ENCODE results near the gene BMI1.
"Not testable (repeated sequence)": the region's sequence is repeated elsewhere in the genome, so short reads cannot be mapped to it uniquely, and the experiment has no call there.

The BMI1 gene

DNA sequence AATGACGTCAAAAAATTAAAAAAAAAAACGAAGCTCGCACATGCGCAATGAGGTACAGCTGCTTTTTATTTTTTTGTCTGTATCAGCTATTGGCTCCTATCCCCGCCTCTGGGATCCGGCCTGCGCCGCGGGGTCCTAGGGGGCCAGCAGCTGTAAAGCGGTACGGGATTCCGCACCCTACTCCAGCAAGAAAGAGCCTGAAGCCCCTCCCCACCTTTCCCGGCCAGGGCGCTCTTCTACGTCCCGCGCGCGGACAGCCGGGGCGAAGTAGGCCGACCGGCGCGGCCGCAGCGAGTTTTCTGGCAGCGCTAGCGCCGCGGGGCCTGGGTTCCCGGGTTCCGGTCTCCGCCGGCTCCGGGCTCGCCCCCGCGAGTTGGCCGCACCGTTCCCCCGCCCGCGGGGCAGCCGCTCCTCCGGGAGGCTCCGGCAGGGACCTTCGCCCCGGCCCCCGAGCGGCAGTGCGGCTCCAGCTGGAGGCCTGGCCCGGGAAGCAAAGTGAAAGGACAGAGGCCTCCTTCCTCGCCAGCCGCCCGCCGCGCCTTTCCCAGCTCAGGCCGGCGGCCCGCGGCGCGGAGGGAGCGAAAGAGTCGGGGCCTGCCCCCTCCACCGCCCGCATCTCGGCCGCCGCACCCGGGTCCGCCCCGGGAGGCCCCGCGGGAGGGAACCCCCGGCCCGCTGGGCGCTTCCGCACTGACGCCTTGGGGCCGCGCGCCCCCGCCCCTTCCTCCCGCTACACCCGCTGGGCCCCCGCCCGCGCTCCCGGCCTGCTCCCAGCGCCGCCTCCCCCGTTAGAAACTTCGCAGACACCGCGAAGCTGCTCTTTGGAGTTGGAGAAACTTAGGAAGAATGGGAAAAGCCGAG, 19.7 kb downstream of the BMI1 start:
- peak; percentile 80 for DNase-seq

DNA sequence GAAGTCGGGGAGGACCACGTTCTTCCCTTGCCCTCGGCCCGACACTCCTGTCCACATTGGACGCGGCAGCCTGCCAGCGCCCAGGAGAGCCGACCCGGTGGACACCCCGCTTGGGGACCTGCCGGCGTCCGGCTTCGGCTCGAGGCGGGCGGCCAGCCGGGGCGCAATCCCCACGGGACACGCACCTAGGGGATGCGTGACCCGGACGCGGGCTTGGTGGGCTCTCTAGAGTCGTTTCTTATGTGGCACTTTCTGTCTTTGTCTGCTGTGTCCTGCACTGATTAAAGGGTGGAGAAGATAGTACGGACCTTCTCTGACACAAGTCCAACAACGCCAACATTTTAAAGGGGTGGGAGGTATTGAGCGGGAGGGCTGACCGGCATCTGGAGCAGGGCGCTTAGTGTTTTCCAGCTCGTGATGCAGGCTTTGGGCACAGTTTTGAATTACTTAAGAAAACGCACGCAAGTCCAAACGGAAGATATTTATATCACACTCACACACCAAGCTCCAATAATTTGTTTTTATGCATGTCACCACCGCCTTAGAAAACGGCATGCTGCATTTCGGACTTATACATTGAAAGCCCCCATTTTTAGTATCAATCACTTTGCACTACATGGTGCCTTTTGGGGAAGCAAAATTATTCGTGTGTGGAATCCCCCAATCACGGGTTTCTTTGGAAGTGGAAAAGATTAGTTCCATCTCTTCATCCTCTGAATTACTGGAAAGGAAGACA, 20.5 kb downstream of the BMI1 start:
- DNase-seq = no peak

DNA sequence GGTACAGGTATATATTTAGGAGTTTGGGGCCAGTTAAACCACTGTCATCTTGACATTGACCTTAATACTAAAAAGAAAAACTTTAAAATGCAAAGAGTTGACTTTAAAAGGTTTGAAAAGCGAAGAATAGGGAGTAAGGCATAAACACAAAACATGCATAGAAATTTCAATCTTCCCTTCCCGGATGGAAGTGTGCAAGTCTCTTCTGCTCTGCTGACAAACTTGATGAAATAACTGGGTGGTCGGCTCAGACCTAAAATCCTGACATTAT, 21.0 kb downstream of the BMI1 start:
- DNase-seq = no peak

DNA sequence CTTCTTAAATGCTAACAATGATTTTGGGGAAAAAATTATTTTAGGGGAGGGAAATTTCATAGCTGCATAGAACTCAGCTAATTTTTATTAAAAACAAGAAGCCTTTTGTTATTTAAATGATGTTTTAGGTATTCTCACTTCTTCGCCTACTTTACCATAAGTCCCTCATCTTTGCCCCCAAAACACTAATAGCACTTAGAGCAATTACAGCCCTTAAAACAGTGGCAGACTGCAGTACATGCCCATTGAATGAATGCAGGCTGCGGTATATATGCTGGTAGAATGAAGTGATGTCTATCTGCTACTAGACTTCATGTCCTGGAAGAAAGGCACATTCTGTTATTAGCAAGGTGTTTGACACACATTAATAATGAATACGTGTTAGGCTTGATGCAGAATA, 21.5 kb downstream of the BMI1 start:
- no peak for DNase-seq

DNA sequence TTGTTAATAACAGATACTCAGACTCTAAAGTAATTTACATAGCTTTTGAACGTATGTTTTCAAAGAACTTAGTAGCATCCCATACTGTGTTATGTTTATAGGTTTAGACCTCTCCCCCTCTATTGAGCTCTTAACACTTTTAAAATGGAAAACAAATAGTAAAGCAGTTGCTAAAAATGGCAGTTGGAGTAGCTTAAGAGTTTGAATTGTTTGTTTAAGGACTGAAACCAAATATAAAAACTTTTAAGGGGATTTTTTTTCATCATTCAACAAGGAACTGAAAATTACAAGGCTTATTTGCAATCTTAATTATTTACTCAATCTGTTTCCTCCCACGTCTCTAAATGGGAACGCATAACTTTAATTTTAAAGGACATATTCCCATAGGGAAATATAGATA, 22.8 kb downstream of the BMI1 start:
- no peak for DNase-seq

DNA sequence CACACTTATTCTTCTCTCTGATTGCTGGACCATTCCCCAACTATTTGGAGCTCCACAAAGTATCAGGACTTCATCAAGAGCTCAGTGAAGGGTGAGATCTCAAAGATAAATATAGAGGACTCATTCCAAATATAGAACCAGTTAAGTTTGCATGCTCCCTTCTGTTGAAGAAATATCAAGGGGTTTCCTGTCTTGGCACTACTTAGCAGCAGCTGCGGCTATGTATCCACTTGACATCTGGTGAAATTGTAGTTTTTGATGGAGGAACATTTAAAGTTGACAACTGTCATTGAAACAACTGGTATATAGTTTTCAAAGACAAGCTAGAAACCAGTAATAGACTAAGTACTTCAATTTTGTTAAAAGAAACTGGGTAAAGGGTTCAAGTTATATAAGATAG, 23.4 kb downstream of the BMI1 start:
- DNase-seq = no peak

DNA sequence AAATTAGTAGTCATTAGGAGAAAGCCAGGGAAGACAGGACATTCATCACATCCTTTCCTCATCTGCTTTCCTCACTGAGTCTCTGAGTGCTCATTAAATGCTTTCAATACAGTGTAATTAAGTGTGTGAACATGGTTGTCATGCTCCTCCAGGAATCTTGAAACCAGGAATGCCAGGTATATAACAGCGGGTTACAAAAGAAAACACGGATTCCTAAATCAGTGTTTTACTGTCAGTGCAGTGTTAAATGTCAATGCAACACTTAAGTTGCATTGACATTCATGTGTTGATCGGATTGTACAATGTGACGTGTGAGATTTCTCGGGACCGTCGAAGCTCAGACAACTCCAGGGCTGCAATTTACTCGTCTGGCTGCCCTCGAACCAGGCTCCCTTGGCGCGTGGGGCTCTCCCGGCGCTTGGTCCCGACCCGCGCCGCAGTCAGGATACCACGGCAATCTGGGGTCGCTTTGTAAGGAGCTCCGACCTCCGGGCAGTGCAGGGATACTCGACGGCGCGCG, 23.9 kb downstream of the BMI1 start:
- DNase-seq = no peak

DNA sequence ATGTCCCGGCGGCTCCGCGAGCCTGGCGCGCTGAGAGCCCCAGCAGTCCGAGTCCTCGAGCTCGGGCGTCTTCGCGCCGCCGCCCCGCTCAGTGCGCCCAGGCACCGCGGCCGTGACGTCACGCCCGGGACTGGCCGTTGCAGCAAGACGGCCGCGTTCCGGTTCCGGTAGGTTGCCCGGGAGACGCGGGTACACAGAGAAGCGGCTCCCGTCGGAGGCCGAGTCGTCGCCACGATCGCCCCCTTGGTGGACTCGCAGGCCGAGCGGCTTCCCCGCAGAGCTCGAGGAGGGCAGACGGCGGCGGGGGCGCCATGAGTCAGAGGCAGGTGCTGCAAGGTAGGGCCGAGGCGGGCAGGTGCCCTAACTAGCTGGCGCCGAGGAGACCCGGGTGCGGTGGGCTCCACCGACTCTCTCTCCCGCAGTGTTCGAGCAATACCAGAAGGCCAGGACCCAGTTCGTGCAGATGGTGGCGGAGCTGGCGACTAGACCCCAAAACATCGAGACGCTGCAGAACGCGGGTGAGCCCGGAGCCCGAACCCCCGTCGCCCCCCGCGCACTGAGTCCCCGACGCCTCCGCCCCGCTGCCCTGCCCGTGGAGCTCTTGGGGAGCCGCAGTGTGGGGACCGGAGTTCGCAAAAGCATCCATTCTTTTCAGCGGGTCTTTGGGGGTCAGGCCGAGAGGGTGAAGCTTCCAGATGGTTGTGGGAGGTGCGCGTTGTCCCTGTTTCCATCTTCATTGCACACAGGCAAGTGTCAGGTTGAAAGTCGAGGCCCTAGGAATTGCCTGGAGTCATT, 24.6 kb downstream of the BMI1 start, which contains the start of gene SPAG6:
Gene SPAG6 (plus strand): TSS at position 196 of the 795 bp plus-strand sequence. CDS start 116 bp downstream, at position 312.
- DNase-seq = peak; percentile 70

DNA sequence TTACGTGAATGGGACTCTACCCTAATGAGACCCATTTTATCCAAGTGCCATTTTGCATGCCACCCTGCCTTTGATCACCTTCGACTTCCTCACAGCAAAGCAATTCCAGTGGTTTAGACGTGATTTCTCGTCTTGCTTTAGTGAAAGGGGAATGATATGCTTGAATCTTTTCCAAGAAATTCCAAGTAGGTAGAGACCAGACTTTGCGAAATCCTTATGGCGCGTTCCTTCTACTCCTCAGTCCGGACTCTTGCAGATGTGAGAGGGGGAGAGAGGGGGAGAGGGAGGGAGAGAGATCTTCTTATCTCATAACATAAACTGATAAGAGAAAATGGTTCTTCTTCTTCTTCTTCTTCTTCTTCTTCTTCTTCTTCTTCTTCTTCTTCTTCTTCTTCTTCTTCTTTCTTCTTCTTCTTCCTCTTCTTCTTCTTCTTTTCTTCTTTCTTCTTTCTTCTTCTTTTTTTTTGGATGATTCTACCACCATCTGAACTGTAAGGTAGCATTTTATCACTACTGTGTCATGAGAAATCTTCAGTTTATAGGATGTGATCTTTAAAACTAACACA, 25.3 kb downstream of the BMI1 start:
- DNase-seq = no peak

DNA sequence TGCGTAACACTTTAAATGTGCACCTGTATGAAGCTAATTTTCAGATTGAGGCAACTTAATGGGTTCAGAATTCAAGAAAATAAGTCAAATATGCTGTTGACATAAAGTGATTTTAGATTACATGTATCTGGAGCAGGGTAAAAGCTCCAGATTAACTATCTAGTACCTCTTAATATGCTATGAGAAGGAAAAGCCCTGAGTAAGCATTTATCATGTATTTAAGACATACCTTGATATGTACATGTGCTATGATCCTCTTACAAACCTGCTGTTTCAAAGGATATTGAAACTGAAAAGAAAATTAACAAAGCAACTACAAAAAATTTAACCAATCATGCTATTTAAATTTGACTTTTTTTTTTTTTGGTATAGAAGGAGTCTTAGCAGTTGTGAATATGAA, 28.9 kb downstream of the BMI1 start:
- no peak for DNase-seq

DNA sequence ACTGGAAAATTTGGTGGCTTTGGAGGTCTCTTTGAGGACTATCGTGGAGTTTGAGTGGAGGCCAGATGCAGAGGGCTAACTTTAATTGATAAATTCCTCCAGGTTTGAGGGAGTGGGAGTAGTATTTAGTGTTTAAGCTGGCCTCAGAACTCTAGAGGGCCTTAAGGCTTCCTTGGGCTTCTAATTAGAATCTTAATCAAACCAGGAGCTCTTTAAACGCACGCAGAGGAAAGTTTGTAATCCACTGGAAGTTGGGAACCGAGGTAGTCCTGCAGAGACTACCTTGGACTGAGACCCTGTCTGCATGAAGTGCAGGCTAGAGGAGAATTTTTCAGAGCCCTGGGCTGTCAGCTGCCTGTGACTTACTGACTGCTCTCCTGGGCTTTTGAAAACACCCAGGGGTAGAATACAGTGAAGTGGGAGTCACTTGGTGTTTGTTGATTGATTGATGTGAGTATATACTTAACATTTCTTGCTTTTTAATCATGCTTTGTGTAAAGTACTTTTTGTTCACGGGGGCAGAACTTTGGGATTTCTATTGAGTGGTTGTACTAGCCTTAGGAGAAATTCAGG, 30.3 kb downstream of the BMI1 start:
- no peak for DNase-seq

DNA sequence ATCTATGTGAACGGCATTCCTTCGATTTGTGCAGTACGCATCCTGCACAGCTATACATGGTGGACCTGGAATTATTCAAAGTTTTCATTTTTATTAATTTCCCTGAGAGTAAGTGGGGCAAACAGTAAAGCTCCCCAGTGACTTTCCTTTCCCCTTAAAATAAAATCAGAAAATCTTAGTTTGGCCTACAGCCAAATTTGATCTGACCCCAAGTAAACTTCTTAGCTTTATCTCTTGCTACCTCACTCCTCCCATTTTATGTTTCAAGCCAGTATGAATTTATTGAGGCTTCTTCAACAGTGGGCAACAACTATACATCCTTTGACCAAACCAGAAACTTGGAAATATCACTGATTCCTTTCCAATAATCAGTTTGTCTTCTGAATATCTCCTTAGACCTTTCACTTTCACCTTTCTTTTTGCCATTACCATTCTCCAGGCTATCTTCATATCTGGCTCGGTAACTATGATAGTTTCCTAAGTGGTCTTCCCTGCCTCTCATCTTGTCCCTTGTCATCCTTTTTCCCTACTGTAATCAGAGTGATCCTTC, 35.5 kb downstream of the BMI1 start:
- DNase-seq = no peak

DNA sequence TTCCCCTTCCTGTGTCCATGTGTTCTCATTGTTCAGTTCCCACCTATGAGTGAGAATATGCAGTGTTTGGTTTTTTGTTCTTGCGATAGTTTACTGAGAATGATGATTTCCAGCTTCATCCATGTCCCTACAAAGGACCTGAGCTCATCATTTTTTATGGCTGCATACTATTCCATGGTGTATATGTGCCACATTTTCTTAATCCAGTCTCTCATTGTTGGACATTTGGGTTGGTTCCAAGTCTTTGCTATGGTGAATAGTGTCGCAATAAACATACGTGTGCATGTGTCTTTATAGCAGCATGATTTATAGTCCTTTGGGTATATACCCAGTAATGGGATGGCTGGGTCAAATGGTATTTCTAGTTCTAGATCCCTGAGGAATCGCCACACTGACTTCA, 36.9 kb downstream of the BMI1 start:
- DNase-seq = not testable (repeated sequence)

DNA sequence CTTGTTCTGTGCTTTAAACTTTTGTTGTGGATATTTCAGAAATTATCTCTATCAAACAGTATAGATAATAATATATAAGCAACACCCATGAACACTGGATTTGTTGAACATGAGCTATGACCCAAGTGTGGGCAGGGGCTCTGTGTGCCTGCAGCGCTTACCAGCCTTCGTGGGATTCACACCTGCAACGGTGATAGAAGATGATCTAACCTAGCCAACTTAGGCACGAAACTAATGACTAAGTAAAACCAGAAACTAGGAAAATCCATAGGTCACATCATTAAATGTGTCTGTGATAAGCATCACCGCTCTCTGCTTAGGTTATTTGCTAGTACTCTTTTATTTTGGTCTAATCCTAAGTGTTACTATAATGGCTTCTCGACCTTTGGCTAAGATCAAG, 42.4 kb downstream of the BMI1 start:
- DNase-seq = no peak

DNA sequence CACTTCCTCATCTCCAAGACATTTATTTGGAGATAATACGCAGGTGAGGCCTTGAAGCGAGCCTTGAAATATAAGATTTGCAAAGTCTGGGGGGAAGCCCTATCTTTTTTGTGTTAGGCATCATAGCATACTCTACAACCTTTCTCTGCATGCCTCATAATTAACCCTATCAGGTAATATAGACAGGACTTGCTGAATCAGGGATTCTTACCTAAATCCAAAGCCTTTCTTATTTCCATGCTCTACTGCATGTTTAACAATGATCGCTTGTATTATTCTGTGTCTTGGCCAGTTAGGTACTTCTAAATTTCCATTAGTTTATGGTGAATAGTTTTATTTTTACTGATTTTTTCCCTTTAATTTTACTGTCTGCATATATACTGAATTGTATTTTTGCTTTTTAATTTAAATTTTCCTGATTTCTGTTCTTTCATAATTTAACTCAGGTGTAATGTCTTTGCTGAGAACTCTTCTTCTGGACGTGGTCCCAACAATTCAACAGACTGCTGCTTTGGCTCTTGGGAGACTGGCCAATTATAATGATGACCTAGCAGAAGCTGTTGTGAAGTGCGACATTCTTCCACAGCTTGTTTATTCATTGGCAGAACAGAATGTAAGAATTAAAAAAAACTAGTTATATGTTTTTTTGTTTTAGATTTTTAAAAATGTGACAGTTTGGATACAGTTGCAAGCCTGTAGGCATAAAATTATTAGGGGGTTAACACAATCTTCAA, 43.7 kb downstream of the BMI1 start:
- no peak for DNase-seq

DNA sequence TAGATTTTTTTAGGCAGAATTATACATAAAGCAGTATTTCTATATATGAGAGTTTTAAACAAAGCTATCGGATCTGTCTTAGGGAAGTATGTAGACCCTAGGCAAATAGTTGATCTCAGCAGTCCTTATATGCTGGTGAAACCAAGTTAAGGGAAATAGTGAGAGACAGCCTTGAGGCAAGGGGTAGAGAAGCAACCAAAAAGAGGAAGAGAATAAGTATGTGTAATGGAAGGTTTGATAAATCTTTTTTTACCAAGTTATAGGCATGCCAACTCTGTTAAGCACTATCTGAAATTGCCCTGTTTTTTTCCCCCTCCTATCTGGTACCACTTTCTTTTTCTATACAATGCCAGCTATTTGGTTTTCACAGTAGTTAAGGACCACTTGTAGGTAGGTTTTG, 44.3 kb downstream of the BMI1 start:
- no peak for DNase-seq

DNA sequence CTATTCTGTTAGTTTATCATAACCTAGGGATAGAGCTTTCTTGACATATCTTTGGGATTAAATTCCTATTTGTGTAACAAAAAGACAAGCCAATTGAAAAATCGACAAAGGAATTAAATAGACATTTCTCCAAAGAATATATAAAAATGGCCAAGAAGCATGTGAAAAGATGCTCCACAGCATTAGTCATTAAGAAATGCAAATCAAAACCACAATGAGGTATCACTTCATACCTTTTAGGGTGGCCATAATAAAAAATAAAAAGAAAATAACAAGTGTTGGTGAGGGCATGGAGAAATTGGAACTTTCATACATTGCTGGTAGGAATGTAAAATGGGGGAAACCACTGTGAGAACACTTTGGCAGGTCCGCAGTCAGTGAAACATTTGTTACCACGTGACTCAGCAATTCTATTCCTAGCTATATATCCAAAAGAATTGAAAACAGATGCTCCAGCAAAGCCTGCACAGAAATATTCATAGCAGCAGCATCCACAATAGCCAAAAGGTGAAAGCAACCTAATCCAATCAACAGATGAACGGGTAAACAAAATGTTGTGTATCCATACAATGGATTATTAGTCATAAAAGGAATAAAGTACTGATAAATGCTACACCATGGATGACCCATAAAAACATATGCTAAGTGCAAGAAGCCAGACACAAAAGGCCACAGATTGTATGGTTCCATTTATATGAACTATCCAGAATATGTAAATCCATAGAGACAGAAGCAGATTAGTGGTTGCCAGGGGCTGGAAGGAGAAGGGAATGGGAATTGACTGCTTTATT, 44.9 kb downstream of the BMI1 start:
- DNase-seq = no peak

DNA sequence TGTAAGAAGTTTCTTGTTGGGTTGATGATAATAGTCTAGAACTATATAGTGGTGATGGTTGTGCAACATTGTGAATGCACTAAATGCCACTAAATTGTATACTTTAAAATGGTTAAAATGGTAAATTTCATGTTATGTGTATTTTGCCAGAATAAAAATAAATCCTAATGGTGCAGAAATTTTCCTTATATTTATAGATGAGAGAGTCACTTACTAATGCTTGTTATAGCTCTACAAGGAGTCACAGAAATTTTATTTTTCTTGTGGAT, 45.5 kb downstream of the BMI1 start:
- DNase-seq = no peak

DNA sequence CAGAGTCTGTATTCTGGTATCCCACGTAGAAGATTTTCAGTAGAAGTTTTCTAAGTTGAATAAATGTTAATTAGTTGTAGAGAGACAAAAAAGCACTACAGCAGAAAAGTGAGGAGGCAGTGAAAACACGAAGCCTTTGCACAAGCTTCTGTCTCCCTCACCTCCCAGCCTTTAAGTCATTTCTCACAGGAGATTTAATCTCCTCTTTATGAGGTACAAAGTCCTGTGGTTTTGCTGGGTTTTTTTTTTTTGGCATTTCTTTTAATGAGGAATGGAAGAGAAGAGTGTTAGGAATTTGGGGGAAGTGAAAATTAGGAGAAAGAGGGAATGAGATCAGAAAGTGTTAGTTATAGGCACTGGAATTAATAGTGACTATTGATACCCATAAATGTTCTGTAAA, 45.9 kb downstream of the BMI1 start:
- no peak for DNase-seq

DNA sequence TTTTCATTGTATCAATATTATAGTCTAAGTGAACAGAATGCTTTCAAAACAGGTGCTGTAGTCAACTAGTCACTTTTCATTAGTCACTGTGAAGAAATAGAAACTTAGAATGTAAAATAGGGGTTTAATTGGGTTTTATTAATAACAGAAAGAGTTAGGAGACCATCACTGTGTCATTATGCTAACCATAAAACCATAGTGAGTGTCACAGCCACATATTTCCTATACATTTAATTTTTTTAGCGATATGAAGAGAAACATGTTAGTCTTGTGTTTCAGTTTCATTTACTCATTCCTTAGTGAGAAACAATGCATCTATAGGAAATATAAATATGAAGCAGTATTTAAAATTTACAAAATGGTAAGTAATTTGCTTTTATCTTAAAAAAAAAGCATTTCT, 46.6 kb downstream of the BMI1 start:
- no peak for DNase-seq

DNA sequence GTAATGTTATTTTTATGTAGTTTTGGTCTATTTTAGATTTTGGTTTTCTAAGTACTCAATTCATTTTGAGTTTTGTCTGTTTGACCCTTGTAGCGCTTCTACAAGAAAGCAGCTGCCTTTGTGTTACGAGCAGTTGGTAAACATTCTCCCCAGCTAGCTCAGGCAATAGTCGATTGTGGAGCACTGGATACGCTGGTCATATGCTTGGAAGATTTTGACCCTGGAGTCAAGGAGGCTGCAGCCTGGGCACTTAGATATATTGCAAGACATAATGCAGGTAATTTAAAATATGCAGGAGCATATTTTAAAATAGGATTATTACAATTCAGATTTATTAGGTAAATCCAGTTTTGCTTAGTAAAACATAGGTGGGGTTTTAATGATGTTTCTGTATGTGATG, 47.5 kb downstream of the BMI1 start:
- DNase-seq = no peak
